ENCODE data around the gene FAIM2.

The FAIM2 gene

GRCh38 chr12:49895773-49896172 is 7.9 kb downstream of the FAIM2 start:
- no peak for DNase-seq

GRCh38 chr12:49894751-49895148 is 8.9 kb downstream of the FAIM2 start:
- no peak for DNase-seq

- DNase-seq: no peak
These were observed 9.6 kb downstream of the FAIM2 start for GRCh38 chr12:49893753-49894750.

- DNase-seq: no peak
These were observed 10.9 kb downstream of the FAIM2 start for GRCh38 chr12:49892732-49893317.

- no peak for DNase-seq
These were observed 11.5 kb downstream of the FAIM2 start for GRCh38 chr12:49892084-49892731.

- no peak for DNase-seq
These were observed 12.2 kb downstream of the FAIM2 start for GRCh38 chr12:49891476-49891875.

- DNase-seq: no peak
These were observed 12.7 kb downstream of the FAIM2 start for GRCh38 chr12:49891012-49891411.

- no peak for DNase-seq
These were observed 13.6 kb downstream of the FAIM2 start for GRCh38 chr12:49890096-49890461.

- no peak for DNase-seq
These were observed 14.2 kb downstream of the FAIM2 start for GRCh38 chr12:49889361-49890095.

- DNase-seq: no peak
These were observed 15.1 kb downstream of the FAIM2 start for GRCh38 chr12:49888461-49889151.

GRCh38 chr12:49887536-49888401 is 15.9 kb downstream of the FAIM2 start:
- DNase-seq: no peak

- DNase-seq: no peak
These were observed 16.6 kb downstream of the FAIM2 start for GRCh38 chr12:49887091-49887490.

GRCh38 chr12:49885663-49886461 is 17.8 kb downstream of the FAIM2 start:
- no peak for DNase-seq

- DNase-seq: no peak
These were observed 18.6 kb downstream of the FAIM2 start for GRCh38 chr12:49885118-49885517.

- DNase-seq: no peak
These were observed 20.7 kb downstream of the FAIM2 start for GRCh38 chr12:49882851-49883464.

GRCh38 chr12:49882248-49882850 is 21.4 kb downstream of the FAIM2 start:
- no peak for DNase-seq

GRCh38 chr12:49881415-49882247 is 22.1 kb downstream of the FAIM2 start:
- DNase-seq: no peak

GRCh38 chr12:49880756-49881414 is 22.8 kb downstream of the FAIM2 start:
- DNase-seq: no peak
